DOHH2 (cell line): Measurements from ENCODE around the gene WDFY2.

Experiments
- CTCF ChIP-seq: fragments of 200-600 bp; sonication (generic); IDR thresholded peaks from one replicate; pipeline ENCODE4 v1.5.1; 2014; ENCODE audit warnings: antibody characterized with exemption, mild to moderate bottlenecking, low read depth, low read length; ENCODE audit not compliant: poor library complexity, severe bottlenecking
- EZH2phosphoT487 ChIP-seq: fragments of 200-600 bp; sonication (generic); IDR thresholded peaks from 2 replicates; pipeline ENCODE4 v1.6.1; 2017; ENCODE audit warnings: borderline replicate concordance, mild to moderate bottlenecking, antibody characterized with exemption, low read length, moderate library complexity, mixed read lengths

GRCh38 chr13:51605698-51606097 lies 21.4 kb downstream of the WDFY2 start:
- TF ChIP-seq CTCF: no peak
- no peak for TF ChIP-seq EZH2phosphoT487
